Measurements from ENCODE around the gene MSANTD1. TPM values are rescaled to one million over a fixed set of nuclear protein-coding genes. Genes with fewer than 3 reads are reported as not detected.
"Not testable (repeated sequence)": the region's sequence is repeated elsewhere in the genome, so short reads cannot be mapped to it uniquely, and the experiment has no call there.

Gene MSANTD1
- total RNA-seq, 3 donors from 2014 or later (not counting 1 experiment from before 2014, with no cell fraction given) = 0.54 to 2.2 (median 1.8) TPM

GRCh38 chr4:3299976-3300671 lies 51.2 kb downstream of the MSANTD1 start:
- Mint-ChIP-seq H3K27me3 (ENCODE audit: low read depth in 2 of 2) (peaks cover 0 to 8% of the 10 kb centered on the region in 2 donors), H3K4me3 (no peak overlapping the region), H3K9me3 (no peaks in the 10 kb centered on the region), H3K4me1 (peaks cover 31 to 33% of the 10 kb centered on the region in 2 donors), H3K36me3 (no peaks in the 10 kb centered on the region), H3K27ac (no peak overlapping the region)
- ATAC-seq = no peak
- WGBS (ENCODE audit: insufficient coverage) = 95% methylated on average over 18 of the region's 19 CpGs
- peaks cover 10% of the 10 kb centered on the region for H3K27me3 ChIP-seq (ENCODE audit: control insufficient read depth, insufficient read depth, low read length)
- H3K4me3 ChIP-seq (ENCODE audit: low read length) = no peak overlapping the region
- TF ChIP-seq, protein P1, sequence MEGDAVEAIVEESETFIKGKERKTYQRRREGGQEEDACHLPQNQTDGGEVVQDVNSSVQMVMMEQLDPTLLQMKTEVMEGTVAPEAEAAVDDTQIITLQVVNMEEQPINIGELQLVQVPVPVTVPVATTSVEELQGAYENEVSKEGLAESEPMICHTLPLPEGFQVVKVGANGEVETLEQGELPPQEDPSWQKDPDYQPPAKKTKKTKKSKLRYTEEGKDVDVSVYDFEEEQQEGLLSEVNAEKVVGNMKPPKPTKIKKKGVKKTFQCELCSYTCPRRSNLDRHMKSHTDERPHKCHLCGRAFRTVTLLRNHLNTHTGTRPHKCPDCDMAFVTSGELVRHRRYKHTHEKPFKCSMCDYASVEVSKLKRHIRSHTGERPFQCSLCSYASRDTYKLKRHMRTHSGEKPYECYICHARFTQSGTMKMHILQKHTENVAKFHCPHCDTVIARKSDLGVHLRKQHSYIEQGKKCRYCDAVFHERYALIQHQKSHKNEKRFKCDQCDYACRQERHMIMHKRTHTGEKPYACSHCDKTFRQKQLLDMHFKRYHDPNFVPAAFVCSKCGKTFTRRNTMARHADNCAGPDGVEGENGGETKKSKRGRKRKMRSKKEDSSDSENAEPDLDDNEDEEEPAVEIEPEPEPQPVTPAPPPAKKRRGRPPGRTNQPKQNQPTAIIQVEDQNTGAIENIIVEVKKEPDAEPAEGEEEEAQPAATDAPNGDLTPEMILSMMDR (IDR thresholded peaks at IDR 0.05) = no peak
- no peak overlapping the region for H3K27ac ChIP-seq (ENCODE audit: low read length)
- H3K9me3 ChIP-seq (ENCODE audit: control insufficient read depth, insufficient read depth, low read length) = no peaks in the 10 kb centered on the region
- no peaks in the 10 kb centered on the region for H3K36me3 ChIP-seq (ENCODE audit: control insufficient read depth, insufficient read depth, low read length)
- intact Hi-C loops (cut with micrococcal nuclease) = no loop called here
- H3K4me1 ChIP-seq (ENCODE audit: control insufficient read depth, insufficient read depth, low read length) = peaks cover 29% of the 10 kb centered on the region
- DNase-seq = no peak

DNA sequence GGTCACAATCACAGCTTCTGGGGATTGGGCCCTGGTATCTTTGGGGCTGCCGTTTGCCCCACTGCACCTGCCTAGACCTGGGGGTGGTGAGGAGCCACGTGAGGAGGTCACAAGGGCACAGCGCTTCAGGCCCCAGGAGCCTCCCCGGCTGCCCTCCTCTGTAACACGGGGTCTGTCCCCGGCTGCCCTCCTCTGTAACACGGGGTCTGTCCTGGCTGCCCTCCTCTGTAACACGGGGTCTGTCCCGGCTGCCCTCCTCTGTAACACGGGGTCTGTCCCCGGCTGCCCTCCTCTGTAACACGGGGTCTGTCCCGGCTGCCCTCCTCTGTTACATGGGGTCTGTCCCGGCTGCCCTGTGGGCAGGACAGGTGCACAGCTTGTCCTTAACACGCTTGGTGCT lies 51.9 kb downstream of the MSANTD1 start:
- Mint-ChIP-seq H3K27ac (peak overlapping the region; percentile 19 to 92), H3K4me1 (peaks cover 31 to 33% of the 10 kb centered on the region in 2 donors)
- 96% methylated on average over 15 of the region's 15 CpGs for WGBS (ENCODE audit: insufficient coverage)
- Histone ChIP-seq H3K4me1 (ENCODE audit: control insufficient read depth, insufficient read depth, low read length) (peaks cover 36% of the 10 kb centered on the region), H3K27me3 (ENCODE audit: control insufficient read depth, insufficient read depth, low read length) (peaks cover 15% of the 10 kb centered on the region)
- DNase-seq; H3K9me3 Mint-ChIP-seq; intact Hi-C loops (cut with micrococcal nuclease); H3K27ac ChIP-seq (ENCODE audit: low read length); H3K36me3 ChIP-seq (ENCODE audit: control insufficient read depth, insufficient read depth, low read length); H3K36me3 Mint-ChIP-seq; ATAC-seq; H3K4me3 Mint-ChIP-seq; H3K27me3 Mint-ChIP-seq (ENCODE audit: low read depth in 2 of 2); H3K9me3 ChIP-seq (ENCODE audit: control insufficient read depth, insufficient read depth, low read length); H3K4me3 ChIP-seq (ENCODE audit: low read length): not testable (repeated sequence)

- peak overlapping the region; percentile 63 for H3K4me3 Mint-ChIP-seq
- peak overlapping the region; percentile 10 for H3K4me3 ChIP-seq (ENCODE audit: low read length)
- ATAC-seq (no peak), DNase-seq (peak in 1 of 2 donors; percentile 61)
- H3K4me1 Mint-ChIP-seq = peaks cover 31 to 33% of the 10 kb centered on the region in 2 donors
- H3K27ac Mint-ChIP-seq = peak overlapping the region; percentile 89 to 92
- H3K27ac ChIP-seq (ENCODE audit: low read length) = peak overlapping the region; percentile 46
- peaks cover 15% of the 10 kb centered on the region for H3K27me3 ChIP-seq (ENCODE audit: control insufficient read depth, insufficient read depth, low read length)
- H3K27me3 Mint-ChIP-seq (ENCODE audit: low read depth in 2 of 2) = peaks cover 0 to 12% of the 10 kb centered on the region in 2 donors
- no peaks in the 10 kb centered on the region for H3K9me3 Mint-ChIP-seq
- peaks cover 43% of the 10 kb centered on the region for H3K4me1 ChIP-seq (ENCODE audit: control insufficient read depth, insufficient read depth, low read length)
- no peaks in the 10 kb centered on the region for H3K36me3 Mint-ChIP-seq
- 92% methylated on average over 15 of the region's 15 CpGs for WGBS (ENCODE audit: insufficient coverage)
- no peaks in the 10 kb centered on the region for H3K9me3 ChIP-seq (ENCODE audit: control insufficient read depth, insufficient read depth, low read length)
- H3K36me3 ChIP-seq (ENCODE audit: control insufficient read depth, insufficient read depth, low read length) = no peaks in the 10 kb centered on the region
- intact Hi-C loops (cut with micrococcal nuclease) = loop anchor here (1.0 to 2.0 kb wide), 2 partner anchors 99 to 254 kb away; no protein-coding TSS in a partner anchor
- TF ChIP-seq, protein P1 (IDR thresholded peaks at IDR 0.05) = no peak
Measured at GRCh38 chr4:3301450-3302172, 52.7 kb downstream of the MSANTD1 start.

DNA sequence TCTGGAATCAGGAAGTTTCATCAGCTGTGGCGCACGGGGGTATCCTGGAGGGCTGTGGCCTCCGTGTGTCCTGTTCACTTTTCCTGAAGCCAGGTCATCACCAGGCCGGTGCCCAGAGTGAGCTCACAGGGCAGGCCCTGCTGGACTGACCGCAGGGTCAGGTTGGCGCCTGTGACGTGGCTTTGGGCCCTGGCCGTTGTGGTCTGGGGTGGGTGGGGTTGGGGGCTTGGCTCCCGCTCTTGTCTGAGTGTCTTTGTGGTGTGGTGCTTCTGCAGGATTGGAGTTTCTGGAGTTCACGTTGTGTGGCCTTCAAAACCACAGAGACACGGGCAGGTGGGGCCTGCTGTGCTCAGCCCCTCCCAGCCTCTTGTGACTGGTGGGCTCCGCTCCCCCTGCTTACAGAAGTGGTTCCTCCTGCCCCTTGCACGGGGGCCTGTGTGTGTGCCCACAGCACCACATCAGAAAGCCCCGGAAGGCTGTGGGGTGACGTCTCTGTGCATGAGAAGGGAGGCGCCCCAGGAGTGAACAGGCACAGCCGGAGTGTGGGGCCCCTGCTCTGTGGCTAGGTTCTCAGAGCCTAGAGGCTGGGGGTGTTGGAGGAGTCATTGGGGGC lies 53.3 kb downstream of the MSANTD1 start:
- H3K4me3 Mint-ChIP-seq = peak overlapping the region; percentile 91
- Histone ChIP-seq H3K9me3 (ENCODE audit: control insufficient read depth, insufficient read depth, low read length) (no peaks in the 10 kb centered on the region), H3K27me3 (ENCODE audit: control insufficient read depth, insufficient read depth, low read length) (peaks cover 15% of the 10 kb centered on the region), H3K36me3 (ENCODE audit: control insufficient read depth, insufficient read depth, low read length) (no peaks in the 10 kb centered on the region), H3K27ac (ENCODE audit: low read length) (peak overlapping the region; percentile 49), H3K4me3 (ENCODE audit: low read length) (peak overlapping the region; percentile 12), H3K4me1 (ENCODE audit: control insufficient read depth, insufficient read depth, low read length) (peaks cover 43% of the 10 kb centered on the region)
- H3K27me3 Mint-ChIP-seq (ENCODE audit: low read depth in 2 of 2) = peaks cover 0 to 12% of the 10 kb centered on the region in 2 donors
- intact Hi-C loops (cut with micrococcal nuclease) = loop anchor here (1.0 to 2.0 kb wide), 2 partner anchors 99 to 255 kb away; no protein-coding TSS in a partner anchor
- no peaks in the 10 kb centered on the region for H3K36me3 Mint-ChIP-seq
- ATAC-seq (peak; percentile 89 to 92 (median 89)), DNase-seq (peak; percentile 74 to 94)
- WGBS (ENCODE audit: insufficient coverage) = 4% methylated on average over 17 of the region's 17 CpGs
- peak overlapping the region; percentile 89 to 92 for H3K27ac Mint-ChIP-seq
- no peaks in the 10 kb centered on the region for H3K9me3 Mint-ChIP-seq
- TF ChIP-seq, protein P1 (IDR thresholded peaks at IDR 0.05) = no peak
- peaks cover 31 to 33% of the 10 kb centered on the region in 2 donors for H3K4me1 Mint-ChIP-seq
